Measurements from ENCODE around the gene DUXB.

Gene DUXB

GRCh38 chr16:75701361-75701760 is at the start of gene DUXB:
TSS of gene DUXB (minus strand) at chr16:75701461. CDS start at chr16:75701418, 43 bp downstream.
- DNase-seq, result no peak

GRCh38 chr16:75750528-75750927 is 49.3 kb upstream of the DUXB start:
- no peak for DNase-seq

GRCh38 chr16:75746359-75746758 is 45.1 kb upstream of the DUXB start:
- DNase-seq, result no peak

- no peak for DNase-seq
These were observed 44.6 kb upstream of the DUXB start for GRCh38 chr16:75745823-75746222.

- no peak for DNase-seq
These were observed 44.0 kb upstream of the DUXB start for GRCh38 chr16:75745242-75745641.

GRCh38 chr16:75742424-75743047 is 41.3 kb upstream of the DUXB start:
- no peak for DNase-seq

GRCh38 chr16:75733305-75734211 is 32.3 kb upstream of the DUXB start:
- no peak for DNase-seq

- DNase-seq, result no peak
These were observed 31.6 kb upstream of the DUXB start for GRCh38 chr16:75732871-75733270.

GRCh38 chr16:75727221-75727620 is 26.0 kb upstream of the DUXB start:
- no peak for DNase-seq

- DNase-seq, result no peak
These were observed 25.1 kb upstream of the DUXB start, which contains the start of gene CPHXL for GRCh38 chr16:75726390-75726789. TSS of gene CPHXL (minus strand) at chr16:75726490. CDS start at chr16:75726442, 48 bp downstream.

GRCh38 chr16:75718452-75718851 is 17.2 kb upstream of the DUXB start:
- DNase-seq, result no peak

- no peak for DNase-seq
These were observed 13.4 kb upstream of the DUXB start for GRCh38 chr16:75714661-75715060.

GRCh38 chr16:75710344-75710743 is 9.1 kb upstream of the DUXB start:
- no peak for DNase-seq

- DNase-seq, result no peak
These were observed 2.0 kb upstream of the DUXB start for GRCh38 chr16:75703306-75703705.

GRCh38 chr16:75702242-75702641 is 981 bp upstream of the DUXB start:
- no peak for DNase-seq

- no peak for DNase-seq
These were observed 3.7 kb downstream of the DUXB start for GRCh38 chr16:75697571-75697970.

GRCh38 chr16:75695708-75696107 is 5.6 kb downstream of the DUXB start:
- DNase-seq, result no peak

- no peak for DNase-seq
These were observed 13.9 kb downstream of the DUXB start for GRCh38 chr16:75687361-75687760.

- DNase-seq, result no peak
These were observed 19.0 kb downstream of the DUXB start for GRCh38 chr16:75682308-75682707.

GRCh38 chr16:75679366-75679765 is 21.9 kb downstream of the DUXB start:
- no peak for DNase-seq

- DNase-seq, result no peak
These were observed 24.4 kb downstream of the DUXB start, which contains the start of gene CPHXL2 for GRCh38 chr16:75676909-75677308. TSS of gene CPHXL2 (minus strand) at chr16:75677009. CDS start at chr16:75676999, 10 bp downstream.

GRCh38 chr16:75667503-75667902 is 33.8 kb downstream of the DUXB start:
- DNase-seq, result no peak

- no peak for DNase-seq
These were observed 40.4 kb downstream of the DUXB start for GRCh38 chr16:75660726-75661302.

- no peak for DNase-seq
These were observed 40.9 kb downstream of the DUXB start for GRCh38 chr16:75660321-75660720.

Measured in NCI-H187 treated with DMSO at 0.1 percent for 48 hours (cell line).